ENCODE data around the gene SPSB2.

DNA sequence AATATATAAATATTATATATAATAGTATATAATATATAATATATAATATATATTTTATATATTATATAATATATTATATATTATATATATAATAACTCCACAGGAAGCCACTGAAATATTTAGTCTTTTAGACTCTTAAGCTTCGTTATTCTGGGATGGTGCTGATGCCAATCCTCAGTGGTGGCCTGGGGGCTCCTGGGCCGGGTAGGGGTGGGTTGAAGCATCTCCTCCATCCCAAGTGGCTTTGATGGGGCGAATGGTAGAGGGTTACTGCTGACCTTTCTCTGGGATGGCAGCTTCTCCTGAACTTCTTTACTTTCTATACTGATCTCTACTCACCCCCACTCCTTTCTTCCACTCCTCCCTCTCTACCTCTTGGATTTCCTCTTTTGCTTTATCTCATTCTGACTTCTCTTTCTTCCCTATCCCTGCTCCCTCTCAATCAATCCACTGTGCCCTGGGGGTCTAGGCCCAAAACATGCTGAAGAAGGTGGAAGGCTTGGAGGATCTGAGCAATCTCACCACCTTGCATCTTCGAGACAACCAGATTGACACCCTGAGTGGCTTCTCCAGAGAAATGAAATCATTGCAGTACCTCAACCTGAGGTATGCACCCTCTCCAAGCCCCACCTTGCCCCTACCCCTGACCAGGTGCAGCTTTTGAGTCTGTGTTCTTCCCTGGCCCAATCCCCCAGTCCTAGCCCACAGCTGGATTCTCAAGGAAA is 36.5 kb upstream of the SPSB2 start:
- TF ChIP-seq, protein P1, sequence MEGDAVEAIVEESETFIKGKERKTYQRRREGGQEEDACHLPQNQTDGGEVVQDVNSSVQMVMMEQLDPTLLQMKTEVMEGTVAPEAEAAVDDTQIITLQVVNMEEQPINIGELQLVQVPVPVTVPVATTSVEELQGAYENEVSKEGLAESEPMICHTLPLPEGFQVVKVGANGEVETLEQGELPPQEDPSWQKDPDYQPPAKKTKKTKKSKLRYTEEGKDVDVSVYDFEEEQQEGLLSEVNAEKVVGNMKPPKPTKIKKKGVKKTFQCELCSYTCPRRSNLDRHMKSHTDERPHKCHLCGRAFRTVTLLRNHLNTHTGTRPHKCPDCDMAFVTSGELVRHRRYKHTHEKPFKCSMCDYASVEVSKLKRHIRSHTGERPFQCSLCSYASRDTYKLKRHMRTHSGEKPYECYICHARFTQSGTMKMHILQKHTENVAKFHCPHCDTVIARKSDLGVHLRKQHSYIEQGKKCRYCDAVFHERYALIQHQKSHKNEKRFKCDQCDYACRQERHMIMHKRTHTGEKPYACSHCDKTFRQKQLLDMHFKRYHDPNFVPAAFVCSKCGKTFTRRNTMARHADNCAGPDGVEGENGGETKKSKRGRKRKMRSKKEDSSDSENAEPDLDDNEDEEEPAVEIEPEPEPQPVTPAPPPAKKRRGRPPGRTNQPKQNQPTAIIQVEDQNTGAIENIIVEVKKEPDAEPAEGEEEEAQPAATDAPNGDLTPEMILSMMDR (IDR thresholded peaks at IDR 0.05): no peak
- TF ChIP-seq POLR2A (IDR thresholded peaks at IDR 0.05): no peak

Measured in breast epithelium (tissue), 3 donors.